HCT116 (cell line): ENCODE data around the gene STK40. TPM values are rescaled to one million over a fixed set of nuclear protein-coding genes. Genes with fewer than 3 reads are reported as not detected.

Experiments used
- ATAC-seq: fragments of 200-7000 bp; cut with Tn5 transposase; 2 replicates; pipeline ENCODE4 v1.9.1; 2020; ENCODE audit warnings: mild to moderate bottlenecking, moderate library complexity
- BruUV-seq: library from RNA; stranded (reverse); fragments of 400-500 nt; replicated peaks from 2 replicates; lab custom pipeline; 2021; lab: Mats Ljungman, UMichigan
- CTCF ChIA-PET: fragments of 300-600 bp; sonication (Branson Sonifier 250); formaldehyde crosslinking; loops from one replicate; lab custom pipeline; 2021; ENCODE audit warnings: antibody characterized with exemption; lab: Charles Lee
- POLR2A ChIA-PET: fragments of 300-600, 350-600 bp; sonication (Branson Sonifier 250); formaldehyde crosslinking; loops from one replicate; lab custom pipeline; 2021; ENCODE audit warnings: antibody characterized with exemption; lab: Charles Lee
- RAD21 ChIA-PET, 2 experiments: fragments of 300-600 bp; sonication (Branson Sonifier 250); formaldehyde crosslinking; loops; one replicate each; lab custom pipeline; 2023; ENCODE audit warnings: low total read pairs in 2 of 2; ENCODE audit not compliant: uncharacterized antibody in 2 of 2, unreplicated experiment in 2 of 2, low non-redundant PET in 1 of 2; lab: Charles Lee
- DNase-seq: peaks from one replicate; pipeline ENCODE4 v3.0.0-alpha.2; 2010; ENCODE audit warnings: low read depth, low spot score
- H2AFZ ChIP-seq: fragments of 200-600 bp; shearing (Covaris generic), sonication (generic); 2 replicates; pipeline ENCODE4 v1.6.1; 2017; ENCODE audit warnings: low read depth, mixed run types, mixed read lengths, antibody characterized with exemption, low read length; ENCODE audit not compliant: poor library complexity, severe bottlenecking
- H3K27ac ChIP-seq: 2 replicates; pipeline ENCODE4 v1.5.1; 2012; ENCODE audit warnings: low read depth, low read length
- H3K27me3 ChIP-seq: fragments of 200-600 bp; sonication (generic); 2 replicates; pipeline ENCODE4 v1.6.1; 2016; ENCODE audit warnings: mixed run types, low read length, mixed read lengths; ENCODE audit not compliant: insufficient read depth
- H3K36me3 ChIP-seq, 2 experiments: fragments of 200-500 bp in 1 of 2; fragments of 200-600 bp in 1 of 2; sonication (Bioruptor generic) in 1 of 2; sonication (generic) in 1 of 2; 2 replicates each; pipeline versions ENCODE4 v1.5.1 to v1.6.1; 2014 to 2016; ENCODE audit warnings: low read length in 2 of 2, inconsistent platforms in 1 of 2, mixed read lengths in 1 of 2, mixed run types in 1 of 2; ENCODE audit not compliant: insufficient read depth in 2 of 2, control insufficient read depth in 1 of 2
- H3K4me1 ChIP-seq, 2 experiments: fragments of 200-600 bp in 1 of 2; sonication (generic) in 1 of 2; 2 replicates each; pipeline versions ENCODE4 v1.5.1 to v1.6.1; 2012 to 2017; ENCODE audit warnings: low read length in 2 of 2, inconsistent platforms in 1 of 2, mild to moderate bottlenecking in 1 of 2, mixed read lengths in 1 of 2, mixed run types in 1 of 2, moderate library complexity in 1 of 2; ENCODE audit not compliant: insufficient read depth in 2 of 2, control insufficient read depth in 1 of 2
- H3K4me2 ChIP-seq: fragments of 200-600 bp; sonication (generic); 2 replicates; pipeline ENCODE4 v1.6.1; 2017; ENCODE audit warnings: mixed run types, low read length, mixed read lengths
- H3K4me3 ChIP-seq, 2 experiments: fragments of 200-600 bp in 1 of 2; sonication (generic) in 1 of 2; replicated peaks in 1 of 2; 2 replicates each; pipeline ENCODE4 v1.5.1; 2011 to 2016; ENCODE audit warnings: low read length in 2 of 2, control low read depth in 1 of 2, low read depth in 1 of 2, mild to moderate bottlenecking in 1 of 2, mixed read lengths in 1 of 2, mixed run types in 1 of 2
- H3K79me2 ChIP-seq: fragments of 200-600 bp; sonication (generic); 2 replicates; pipeline ENCODE4 v1.6.1; 2017; ENCODE audit warnings: mild to moderate bottlenecking, mixed run types, low read length, moderate library complexity, mixed read lengths; ENCODE audit not compliant: insufficient read depth
- H3K9ac ChIP-seq: fragments of 200-600 bp; sonication (generic); 2 replicates; pipeline ENCODE4 v1.6.1; 2016; ENCODE audit warnings: low read length, mixed read lengths
- H3K9me2 ChIP-seq: fragments of 200-600 bp; sonication (generic), shearing (Covaris generic); 2 replicates; pipeline ENCODE4 v1.6.1; 2017; ENCODE audit warnings: mixed run types, mild to moderate bottlenecking, moderate library complexity; ENCODE audit not compliant: insufficient read depth
- H3K9me3 ChIP-seq, 2 experiments: fragments of 200-500 bp in 1 of 2; fragments of 200-600 bp in 1 of 2; sonication (Bioruptor generic) in 1 of 2; sonication (generic) in 1 of 2; 2 replicates each; pipeline ENCODE4 v1.6.1; 2014 to 2017; ENCODE audit warnings: low read length in 2 of 2, mixed read lengths in 2 of 2, inconsistent platforms in 1 of 2, low read depth in 1 of 2, mild to moderate bottlenecking in 1 of 2, mixed run types in 1 of 2, moderate library complexity in 1 of 2; ENCODE audit not compliant: control insufficient read depth in 1 of 2, insufficient read depth in 1 of 2
- H4K20me1 ChIP-seq: fragments of 200-600 bp; sonication (generic), shearing (Covaris generic); 2 replicates; pipeline ENCODE4 v1.6.1; 2017; ENCODE audit warnings: mixed run types, mild to moderate bottlenecking, moderate library complexity; ENCODE audit not compliant: insufficient read depth
- CBX3 ChIP-seq: IDR thresholded peaks from 2 replicates; pipeline ENCODE4 v1.6.1; 2012; ENCODE audit warnings: low read depth
- ELF1 ChIP-seq: IDR thresholded peaks from 2 replicates; pipeline ENCODE4 v1.6.1; 2012; ENCODE audit warnings: low read depth, borderline replicate concordance
- EZH2phosphoT487 ChIP-seq: fragments of 200-600 bp; IDR thresholded peaks from 2 replicates; pipeline ENCODE4 v1.6.1; 2018; ENCODE audit warnings: antibody characterized with exemption, borderline replicate concordance
- POLR2A ChIP-seq: IDR thresholded peaks from 2 replicates; pipeline ENCODE4 v1.7.0; 2011; ENCODE audit warnings: borderline replicate concordance; ENCODE audit not compliant: insufficient read depth, insufficient read length; ENCODE audit errors: extremely low read depth
- POLR2AphosphoS5 ChIP-seq: IDR thresholded peaks from 2 replicates; pipeline ENCODE4 v1.6.1; 2011; ENCODE audit warnings: mild to moderate bottlenecking, low read depth, low read length, moderate library complexity
- SP1 ChIP-seq: IDR thresholded peaks from 2 replicates; pipeline ENCODE4 v1.6.1; 2012; ENCODE audit warnings: low read depth
- YY1 ChIP-seq: IDR thresholded peaks from 2 replicates; pipeline ENCODE4 v1.6.1; 2011; ENCODE audit warnings: low read length, low read depth, moderate library complexity, mild to moderate bottlenecking; ENCODE audit not compliant: insufficient replicate concordance; ENCODE audit errors: extremely low read depth
- ZFX ChIP-seq: fragments of 450-650 bp; IDR thresholded peaks from 2 replicates; pipeline ENCODE4 v1.6.1; 2017
- intact Hi-C: fragments of 100-400 bp; cut with micrococcal nuclease; formaldehyde crosslinking; loops from 2 replicates; pipeline ENCODE4 v1.10.0; 2022
- total RNA-seq: library from RNA; stranded (reverse); gene quantifications from one replicate; pipeline ENCODE4 v1.2.1, GENCODE V29; 2021; ENCODE audit not compliant: unreplicated experiment
- TF ChIP-seq, protein P1 (sequence below): IDR thresholded peaks from 2 replicates; pipeline ENCODE4 v1.6.1; 2012
- TF ChIP-seq, protein P2 (sequence below), 3 experiments: fragments of 200-600 bp in 1 of 3; sonication (generic) in 1 of 3; IDR thresholded peaks in 2 of 3; conservative IDR thresholded peaks in 1 of 3; 2 replicates each; pipeline ENCODE4 v1.5.1; 2012 to 2017; ENCODE audit warnings: low read depth in 2 of 3, low read length in 2 of 3, antibody characterized with exemption in 1 of 3, borderline replicate concordance in 1 of 3, control low read depth in 1 of 3, mild to moderate bottlenecking in 1 of 3, mixed read lengths in 1 of 3, mixed run types in 1 of 3, moderate library complexity in 1 of 3; ENCODE audit not compliant: insufficient read depth in 1 of 3

Gene STK40
- total RNA-seq, 1 experiment from 2014 or later, result 33.9 TPM

DNA sequence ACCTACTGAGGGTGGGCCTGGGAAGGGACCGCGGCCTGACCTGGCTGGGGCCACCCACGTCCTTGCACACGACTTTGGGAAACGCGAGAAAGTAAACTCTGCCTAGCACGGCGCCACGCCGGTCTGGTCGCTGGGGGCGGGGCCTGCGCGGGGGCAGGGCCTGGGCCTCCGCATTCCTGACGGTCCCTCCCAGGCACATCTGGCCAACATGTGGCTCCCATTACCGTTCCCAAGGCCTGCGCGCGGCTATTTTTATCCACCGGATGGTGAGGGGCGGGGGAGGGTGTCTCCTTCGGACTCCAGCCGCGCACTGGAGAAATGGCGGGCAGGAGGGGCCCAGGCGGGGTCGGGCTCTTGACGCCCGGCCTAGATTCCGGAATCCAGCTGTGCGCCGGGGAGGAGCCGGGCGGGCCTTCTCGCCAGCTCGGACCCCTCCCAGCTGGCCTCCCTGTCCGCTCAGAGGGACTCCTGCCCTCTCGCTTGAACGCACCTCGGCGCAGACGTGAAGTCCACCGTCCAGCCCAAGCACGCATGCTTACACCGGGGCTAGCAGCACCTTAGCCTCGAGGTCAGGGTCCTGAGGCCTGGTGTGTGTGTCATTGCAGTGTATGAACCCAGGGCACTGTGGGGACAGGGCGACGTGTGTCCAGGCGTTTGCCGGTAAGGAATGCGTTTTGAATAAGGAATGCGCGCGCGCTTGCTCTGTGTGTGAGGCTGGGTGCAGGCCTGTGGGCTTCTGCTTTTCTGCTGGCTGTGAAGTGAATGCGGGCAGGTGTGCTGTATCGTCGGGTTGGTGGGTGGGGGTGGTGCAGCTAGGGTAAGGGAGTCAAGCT lies 64.4 kb downstream of the STK40 start (continued):
- TF ChIP-seq, protein P1, sequence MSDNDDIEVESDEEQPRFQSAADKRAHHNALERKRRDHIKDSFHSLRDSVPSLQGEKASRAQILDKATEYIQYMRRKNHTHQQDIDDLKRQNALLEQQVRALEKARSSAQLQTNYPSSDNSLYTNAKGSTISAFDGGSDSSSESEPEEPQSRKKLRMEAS, result peak; percentile 82
- TF ChIP-seq SP1 (peak; percentile 69; the same call in 1 of the 2 replicates), POLR2AphosphoS5 (peak; percentile 66), ZFX (peak; percentile 18; the same call in 1 of the 2 replicates)

DNA sequence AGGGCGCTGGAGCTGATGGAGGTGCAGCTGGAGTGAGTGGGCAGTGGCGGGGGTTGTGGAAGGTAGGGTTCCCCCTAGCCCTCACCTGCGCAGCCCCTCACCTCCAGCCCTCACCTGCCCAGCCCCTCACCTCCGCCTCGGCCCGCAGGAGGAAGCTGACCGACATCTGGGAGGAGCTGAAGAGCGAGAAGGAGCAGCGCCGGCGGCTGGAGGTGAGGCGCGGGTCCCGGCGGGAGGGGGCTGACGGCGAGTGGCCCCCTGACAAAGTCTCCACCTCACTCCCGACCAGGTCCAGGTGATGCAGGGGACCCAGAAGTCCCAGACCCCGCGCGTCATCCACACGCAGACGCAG lies 65.0 kb downstream of the STK40 start:
- Histone ChIP-seq H3K9ac (peak overlapping the region; percentile 76), H3K27me3 (no peaks in the 10 kb centered on the region), H3K9me3 (no peaks in the 10 kb centered on the region), H3K4me3 (peak overlapping the region; percentile 58 to 69), H2AFZ (no peak overlapping the region), H3K27ac (peak overlapping the region; percentile 89), H3K79me2 (peaks cover 11% of the 10 kb centered on the region; the same call in 1 of the 2 replicates), H4K20me1 (no peaks in the 10 kb centered on the region), H3K36me3 (no peaks in the 10 kb centered on the region; a peak in 1 of 4 replicates), H3K4me2 (peak overlapping the region; percentile 87), H3K9me2 (no peaks in the 10 kb centered on the region), H3K4me1 (peaks cover 17 to 44% of the 10 kb centered on the region in 2 experiments)
- POLR2A ChIA-PET, result interaction anchor here (3.3 kb wide), 1 partner anchor 81 kb away, joined by 12 read pairs; no protein-coding TSS in a partner anchor
- no peak for DNase-seq
- TF ChIP-seq, protein P2, sequence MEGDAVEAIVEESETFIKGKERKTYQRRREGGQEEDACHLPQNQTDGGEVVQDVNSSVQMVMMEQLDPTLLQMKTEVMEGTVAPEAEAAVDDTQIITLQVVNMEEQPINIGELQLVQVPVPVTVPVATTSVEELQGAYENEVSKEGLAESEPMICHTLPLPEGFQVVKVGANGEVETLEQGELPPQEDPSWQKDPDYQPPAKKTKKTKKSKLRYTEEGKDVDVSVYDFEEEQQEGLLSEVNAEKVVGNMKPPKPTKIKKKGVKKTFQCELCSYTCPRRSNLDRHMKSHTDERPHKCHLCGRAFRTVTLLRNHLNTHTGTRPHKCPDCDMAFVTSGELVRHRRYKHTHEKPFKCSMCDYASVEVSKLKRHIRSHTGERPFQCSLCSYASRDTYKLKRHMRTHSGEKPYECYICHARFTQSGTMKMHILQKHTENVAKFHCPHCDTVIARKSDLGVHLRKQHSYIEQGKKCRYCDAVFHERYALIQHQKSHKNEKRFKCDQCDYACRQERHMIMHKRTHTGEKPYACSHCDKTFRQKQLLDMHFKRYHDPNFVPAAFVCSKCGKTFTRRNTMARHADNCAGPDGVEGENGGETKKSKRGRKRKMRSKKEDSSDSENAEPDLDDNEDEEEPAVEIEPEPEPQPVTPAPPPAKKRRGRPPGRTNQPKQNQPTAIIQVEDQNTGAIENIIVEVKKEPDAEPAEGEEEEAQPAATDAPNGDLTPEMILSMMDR (IDR thresholded peaks at IDR 0.05 in 2 of 3, conservative IDR thresholded peaks at IDR 0.05 in 1 of 3; ENCODE audit: borderline replicate concordance in 1 of 3, insufficient read depth in 1 of 3, low read depth in 2 of 3, low read length in 2 of 3), result no peak
- TF ChIP-seq ELF1 (no peak), EZH2phosphoT487 (no peak), YY1 (no peak), POLR2A (peak; percentile 20), CBX3 (no peak)
- no peak for ATAC-seq
- RAD21 ChIA-PET, result no interaction called here
- intact Hi-C loops, result no loop called here
- TSS peak; percentile 41 for BruUV-seq
- CTCF ChIA-PET, result interaction anchor here (1.1 kb wide), 1 partner anchor 22 kb away, joined by 4 read pairs; no protein-coding TSS in a partner anchor
